Measurements from ENCODE around the gene ACTR3C. TPM values are rescaled to one million over a fixed set of nuclear protein-coding genes. Genes with fewer than 3 reads are reported as not detected.

ACTR3C gene
- total RNA-seq, result 27.6 TPM

- ATAC-seq, result peak; percentile 76
- DNase-seq (ENCODE audit: low spot score), result peak; percentile 82
Measured at GRCh38 chr7:150322833-150323681, at the start of gene ACTR3C, which contains the start of gene LRRC61. TSS of gene ACTR3C (minus strand) at chr7:150323545. CDS start at chr7:150295296, 28,249 bp downstream. TSS of gene LRRC61 (plus strand) at chr7:150323355. CDS start at chr7:150336862, 13,507 bp downstream.

GRCh38 chr7:150372271-150373048 lies 49.1 kb upstream of the ACTR3C start:
- ATAC-seq, result no peak
- DNase-seq (ENCODE audit: low spot score), result no peak

GRCh38 chr7:150371996-150372270 lies 48.6 kb upstream of the ACTR3C start:
- ATAC-seq (no peak), DNase-seq (ENCODE audit: low spot score) (no peak)

GRCh38 chr7:150371131-150371995 lies 48.0 kb upstream of the ACTR3C start:
- ATAC-seq (no peak), DNase-seq (ENCODE audit: low spot score) (no peak)

- ATAC-seq (no peak), DNase-seq (ENCODE audit: low spot score) (no peak)
Measured at GRCh38 chr7:150370612-150371071, 47.3 kb upstream of the ACTR3C start.

GRCh38 chr7:150369748-150370501 lies 46.6 kb upstream of the ACTR3C start:
- ATAC-seq (no peak), DNase-seq (ENCODE audit: low spot score) (no peak)

- DNase-seq (ENCODE audit: low spot score), result peak; percentile 77
Measured at GRCh38 chr7:150368884-150369747, 45.8 kb upstream of the ACTR3C start.

GRCh38 chr7:150368096-150368883 lies 44.9 kb upstream of the ACTR3C start, which contains the start of gene REPIN1:
TSS of gene REPIN1 (plus strand) at chr7:150368822. CDS start at chr7:150369712, 890 bp downstream.
- DNase-seq (ENCODE audit: low spot score) (peak; percentile 95), ATAC-seq (peak; percentile 81)

More at GRCh38 chr7:150368884-150369747, 45.8 kb upstream of the ACTR3C start:
- ATAC-seq, result peak; percentile 63

- no peak for DNase-seq (ENCODE audit: low spot score)
- ATAC-seq, result peak; percentile 72
Measured at GRCh38 chr7:150367677-150368095, 44.3 kb upstream of the ACTR3C start.

- ATAC-seq (no peak), DNase-seq (ENCODE audit: low spot score) (no peak)
Measured at GRCh38 chr7:150365673-150366398, 42.5 kb upstream of the ACTR3C start.

- no peak for ATAC-seq
- DNase-seq (ENCODE audit: low spot score), result no peak
Measured at GRCh38 chr7:150365194-150365593, 41.8 kb upstream of the ACTR3C start.

GRCh38 chr7:150363872-150364271 lies 40.5 kb upstream of the ACTR3C start:
- DNase-seq (ENCODE audit: low spot score) (no peak), ATAC-seq (no peak)

- no peak for ATAC-seq
- no peak for DNase-seq (ENCODE audit: low spot score)
Measured at GRCh38 chr7:150363370-150363769, 40.0 kb upstream of the ACTR3C start.

- ATAC-seq, result no peak
- DNase-seq (ENCODE audit: low spot score), result no peak
Measured at GRCh38 chr7:150361807-150362621, 38.7 kb upstream of the ACTR3C start.

- DNase-seq (ENCODE audit: low spot score) (no peak), ATAC-seq (no peak)
Measured at GRCh38 chr7:150361402-150361801, 38.1 kb upstream of the ACTR3C start.

- DNase-seq (ENCODE audit: low spot score) (no peak), ATAC-seq (no peak)
Measured at GRCh38 chr7:150360363-150361058, 37.2 kb upstream of the ACTR3C start.
